Stimulated activated CD4-positive, alpha-beta T cell treated with anti-CD3 and anti-CD28 coated beads, Interleukin-15, amount 100 ng/mL, for 1 hour (primary cell): ENCODE results near the gene HDAC4.

Source experiments
- DNase-seq, 2 donors: peaks; one replicate each; pipeline ENCODE4 v3.0.0-alpha.2; 2020; ENCODE audit warnings: low read depth in 1 of 2, low spot score in 1 of 2

Gene HDAC4

GRCh38 chr2:239240414-239240881, 160.4 kb downstream of the HDAC4 start:
- DNase-seq: no peak

- no peak for DNase-seq
Observed at GRCh38 chr2:239239607-239240413, 161.0 kb downstream of the HDAC4 start.

GRCh38 chr2:239238839-239239606, 161.8 kb downstream of the HDAC4 start:
- no peak for DNase-seq

- DNase-seq: no peak
Observed at GRCh38 chr2:239238381-239238780, 162.4 kb downstream of the HDAC4 start.

GRCh38 chr2:239236808-239237205, 164.0 kb downstream of the HDAC4 start:
- no peak for DNase-seq

- no peak for DNase-seq
Observed at GRCh38 chr2:239236043-239236807, 164.6 kb downstream of the HDAC4 start.

GRCh38 chr2:239235311-239235710, 165.5 kb downstream of the HDAC4 start:
- DNase-seq: no peak

- DNase-seq: no peak
Observed at GRCh38 chr2:239234191-239235175, 166.3 kb downstream of the HDAC4 start.

- DNase-seq: no peak
Observed at GRCh38 chr2:239233576-239233975, 167.2 kb downstream of the HDAC4 start.

- no peak for DNase-seq
Observed at GRCh38 chr2:239232195-239232578, 168.6 kb downstream of the HDAC4 start.

- DNase-seq: no peak
Observed at GRCh38 chr2:239231231-239232194, 169.3 kb downstream of the HDAC4 start.

- DNase-seq: no peak
Observed at GRCh38 chr2:239230318-239231052, 170.3 kb downstream of the HDAC4 start.

GRCh38 chr2:239229545-239230279, 171.1 kb downstream of the HDAC4 start:
- no peak for DNase-seq

- no peak for DNase-seq
Observed at GRCh38 chr2:239227661-239228371, 173.0 kb downstream of the HDAC4 start.

- DNase-seq: no peak
Observed at GRCh38 chr2:239226677-239227581, 173.9 kb downstream of the HDAC4 start.

- DNase-seq: no peak
Observed at GRCh38 chr2:239225871-239226561, 174.8 kb downstream of the HDAC4 start.
